UCSD-AML1 (cell line): ENCODE results near the gene CRELD2.

Source experiments
- DNase-seq: peaks from one replicate; lab custom pipeline; 2025; ENCODE audit not compliant: unreplicated experiment; lab: John Stamatoyannopoulos, UW

The CRELD2 gene

GRCh38 chr22:49887064-49887451 is 31.4 kb upstream of the CRELD2 start:
- DNase-seq, result no peak

- no peak for DNase-seq
Observed at GRCh38 chr22:49887702-49888101, 30.7 kb upstream of the CRELD2 start.

GRCh38 chr22:49889071-49889470 is 29.4 kb upstream of the CRELD2 start:
- DNase-seq, result no peak

- DNase-seq, result no peak
Observed at GRCh38 chr22:49892226-49892899, 26.1 kb upstream of the CRELD2 start.

GRCh38 chr22:49893025-49893424 is 25.4 kb upstream of the CRELD2 start:
- no peak for DNase-seq

GRCh38 chr22:49894322-49895054 is 23.9 kb upstream of the CRELD2 start:
- no peak for DNase-seq

GRCh38 chr22:49896201-49896600 is 22.2 kb upstream of the CRELD2 start:
- DNase-seq, result no peak

- no peak for DNase-seq
Observed at GRCh38 chr22:49897015-49897684, 21.3 kb upstream of the CRELD2 start.

GRCh38 chr22:49899530-49899929 is 18.9 kb upstream of the CRELD2 start:
- no peak for DNase-seq

- DNase-seq, result no peak
Observed at GRCh38 chr22:49900441-49901230, 17.8 kb upstream of the CRELD2 start.

GRCh38 chr22:49901457-49901856 is 17.0 kb upstream of the CRELD2 start:
- DNase-seq, result no peak

GRCh38 chr22:49903322-49904039 is 15.0 kb upstream of the CRELD2 start:
- DNase-seq, result no peak

- no peak for DNase-seq
Observed at GRCh38 chr22:49904040-49904369, 14.4 kb upstream of the CRELD2 start.

GRCh38 chr22:49905465-49905864 is 13.0 kb upstream of the CRELD2 start:
- DNase-seq, result no peak

GRCh38 chr22:49906071-49906798 is 12.2 kb upstream of the CRELD2 start:
- DNase-seq, result no peak

GRCh38 chr22:49906799-49907290 is 11.6 kb upstream of the CRELD2 start:
- no peak for DNase-seq

- no peak for DNase-seq
Observed at GRCh38 chr22:49907807-49908206, 10.6 kb upstream of the CRELD2 start.

- DNase-seq, result no peak
Observed at GRCh38 chr22:49909476-49910205, 8.8 kb upstream of the CRELD2 start.
